Measurements from ENCODE around the gene DDR2.

DNA sequence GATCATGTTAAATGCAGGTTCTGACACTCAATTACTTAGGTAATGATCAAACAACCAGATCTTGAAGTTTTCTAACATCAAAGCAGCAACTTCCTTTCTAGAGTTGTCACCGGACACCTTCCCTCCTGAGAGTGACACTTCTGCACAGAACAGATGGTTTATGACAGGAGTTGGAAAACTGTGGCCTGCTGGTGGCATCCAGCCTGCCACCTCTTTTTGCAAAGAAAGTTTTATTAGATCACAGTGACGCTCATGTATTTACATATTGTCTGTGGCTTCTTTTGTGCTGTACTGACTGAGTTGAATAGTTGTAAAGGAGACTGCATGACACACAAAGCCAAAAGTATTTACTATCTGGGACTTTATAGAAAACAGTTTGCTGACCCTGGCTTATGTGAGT, 28.3 kb downstream of the DDR2 start:
- TF ChIP-seq, protein P1, sequence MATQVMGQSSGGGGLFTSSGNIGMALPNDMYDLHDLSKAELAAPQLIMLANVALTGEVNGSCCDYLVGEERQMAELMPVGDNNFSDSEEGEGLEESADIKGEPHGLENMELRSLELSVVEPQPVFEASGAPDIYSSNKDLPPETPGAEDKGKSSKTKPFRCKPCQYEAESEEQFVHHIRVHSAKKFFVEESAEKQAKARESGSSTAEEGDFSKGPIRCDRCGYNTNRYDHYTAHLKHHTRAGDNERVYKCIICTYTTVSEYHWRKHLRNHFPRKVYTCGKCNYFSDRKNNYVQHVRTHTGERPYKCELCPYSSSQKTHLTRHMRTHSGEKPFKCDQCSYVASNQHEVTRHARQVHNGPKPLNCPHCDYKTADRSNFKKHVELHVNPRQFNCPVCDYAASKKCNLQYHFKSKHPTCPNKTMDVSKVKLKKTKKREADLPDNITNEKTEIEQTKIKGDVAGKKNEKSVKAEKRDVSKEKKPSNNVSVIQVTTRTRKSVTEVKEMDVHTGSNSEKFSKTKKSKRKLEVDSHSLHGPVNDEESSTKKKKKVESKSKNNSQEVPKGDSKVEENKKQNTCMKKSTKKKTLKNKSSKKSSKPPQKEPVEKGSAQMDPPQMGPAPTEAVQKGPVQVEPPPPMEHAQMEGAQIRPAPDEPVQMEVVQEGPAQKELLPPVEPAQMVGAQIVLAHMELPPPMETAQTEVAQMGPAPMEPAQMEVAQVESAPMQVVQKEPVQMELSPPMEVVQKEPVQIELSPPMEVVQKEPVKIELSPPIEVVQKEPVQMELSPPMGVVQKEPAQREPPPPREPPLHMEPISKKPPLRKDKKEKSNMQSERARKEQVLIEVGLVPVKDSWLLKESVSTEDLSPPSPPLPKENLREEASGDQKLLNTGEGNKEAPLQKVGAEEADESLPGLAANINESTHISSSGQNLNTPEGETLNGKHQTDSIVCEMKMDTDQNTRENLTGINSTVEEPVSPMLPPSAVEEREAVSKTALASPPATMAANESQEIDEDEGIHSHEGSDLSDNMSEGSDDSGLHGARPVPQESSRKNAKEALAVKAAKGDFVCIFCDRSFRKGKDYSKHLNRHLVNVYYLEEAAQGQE (IDR thresholded peaks at IDR 0.05; ENCODE audit: insufficient read depth in 1 of 2, low read depth in 2 of 2, low read length in 2 of 2), result no peak
- TF ChIP-seq POLR2AphosphoS5 (IDR thresholded peaks at IDR 0.05; ENCODE audit: low read depth, low read length) (no peak), SIN3A (IDR thresholded peaks at IDR 0.05; ENCODE audit: borderline replicate concordance, insufficient read depth, low read length) (no peak)

All from PFSK-1 (cell line).